Gastroesophageal sphincter (tissue), 2 donors: ENCODE data around the gene TCF12.

Experiments used
- EP300 ChIP-seq: sonication (generic); formaldehyde crosslinking; IDR thresholded peaks from one replicate; pipeline ENCODE4 v1.6.1; 2017; ENCODE audit warnings: antibody characterized with exemption, mild to moderate bottlenecking
- POLR2A ChIP-seq, 2 donors: fragments of 450-650 bp; IDR thresholded peaks; one replicate each; pipeline ENCODE4 v1.6.1; 2017; ENCODE audit warnings: antibody characterized with exemption in 2 of 2, mild to moderate bottlenecking in 2 of 2, moderate library complexity in 1 of 2

DNA sequence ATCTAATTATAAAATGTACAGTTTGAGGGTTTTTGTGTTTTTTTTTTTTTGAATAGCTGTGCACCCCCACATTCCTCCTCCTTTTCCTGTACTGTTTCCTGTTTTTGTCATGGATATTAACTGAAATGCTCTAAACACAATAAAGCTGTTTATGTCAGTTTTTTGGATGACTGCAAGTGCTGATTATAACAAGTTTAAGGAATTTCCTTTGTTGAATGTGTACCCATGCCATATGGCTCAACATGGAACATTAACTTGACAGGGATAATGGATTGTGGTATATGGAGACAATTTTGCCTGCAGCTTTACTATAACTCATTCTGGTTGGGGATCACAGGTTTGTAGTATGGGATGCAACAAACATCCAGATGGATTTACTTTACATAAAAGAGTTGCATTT is 216.4 kb downstream of the TCF12 start:
- TF ChIP-seq EP300 (no peak), POLR2A (IDR thresholded peaks at IDR 0.05) (no peak)
